HG03039 (cell line): ENCODE measurements around the gene KAZN.

Source experiments
- ATAC-seq: cut with Tn5 transposase; IDR thresholded peaks from one replicate; pipeline ENCODE4 v1.9.1; 2021; ENCODE audit warnings: mild to moderate bottlenecking, moderate library complexity; ENCODE audit not compliant: unreplicated experiment

KAZN gene

GRCh38 chr1:15094719-15095495, 496.4 kb downstream of the KAZN start:
- no peak for ATAC-seq

- no peak for ATAC-seq
Measured at GRCh38 chr1:15095496-15095875, 497.0 kb downstream of the KAZN start.

- no peak for ATAC-seq
Measured at GRCh38 chr1:15096293-15096692, 497.8 kb downstream of the KAZN start.

- ATAC-seq = no peak
Measured at GRCh38 chr1:15098176-15099125, 500.0 kb downstream of the KAZN start.

GRCh38 chr1:15099441-15100120, 501.1 kb downstream of the KAZN start:
- ATAC-seq = no peak

- ATAC-seq = no peak
Measured at GRCh38 chr1:15100121-15100879, 501.8 kb downstream of the KAZN start.

GRCh38 chr1:15100880-15101760, 502.6 kb downstream of the KAZN start:
- ATAC-seq = no peak

- ATAC-seq = no peak
Measured at GRCh38 chr1:15101801-15102200, 503.3 kb downstream of the KAZN start.

- ATAC-seq = no peak
Measured at GRCh38 chr1:15102646-15103045, 504.2 kb downstream of the KAZN start.

- ATAC-seq = no peak
Measured at GRCh38 chr1:15103211-15103610, 504.7 kb downstream of the KAZN start.

- ATAC-seq = no peak
Measured at GRCh38 chr1:15103906-15104305, 505.4 kb downstream of the KAZN start.

- no peak for ATAC-seq
Measured at GRCh38 chr1:15104768-15105167, 506.3 kb downstream of the KAZN start.

GRCh38 chr1:15106608-15107007, 508.1 kb downstream of the KAZN start:
- ATAC-seq = no peak

- ATAC-seq = no peak
Measured at GRCh38 chr1:15107058-15107687, 508.7 kb downstream of the KAZN start.

GRCh38 chr1:15107911-15108310, 509.4 kb downstream of the KAZN start:
- no peak for ATAC-seq

- no peak for ATAC-seq
Measured at GRCh38 chr1:15110128-15110866, 511.8 kb downstream of the KAZN start.

- ATAC-seq = no peak
Measured at GRCh38 chr1:15110867-15111230, 512.4 kb downstream of the KAZN start.

GRCh38 chr1:15113146-15113545, 514.7 kb downstream of the KAZN start:
- ATAC-seq = no peak

- ATAC-seq = no peak
Measured at GRCh38 chr1:15114884-15115283, 516.4 kb downstream of the KAZN start.
